GM21423 (cell line): ENCODE results near the gene B3GNT3.
A peak's percentile ranks its signal among the peaks of the same experiment; 100 is the strongest.
"Not testable (repeated sequence)": the region's sequence is repeated elsewhere in the genome, so short reads cannot be mapped to it uniquely, and the experiment has no call there.

Experiments used
- ATAC-seq: cut with Tn5 transposase; IDR thresholded peaks from one replicate; pipeline ENCODE4 v1.9.1; 2021; ENCODE audit warnings: mild to moderate bottlenecking, moderate library complexity; ENCODE audit not compliant: unreplicated experiment

B3GNT3 gene

DNA sequence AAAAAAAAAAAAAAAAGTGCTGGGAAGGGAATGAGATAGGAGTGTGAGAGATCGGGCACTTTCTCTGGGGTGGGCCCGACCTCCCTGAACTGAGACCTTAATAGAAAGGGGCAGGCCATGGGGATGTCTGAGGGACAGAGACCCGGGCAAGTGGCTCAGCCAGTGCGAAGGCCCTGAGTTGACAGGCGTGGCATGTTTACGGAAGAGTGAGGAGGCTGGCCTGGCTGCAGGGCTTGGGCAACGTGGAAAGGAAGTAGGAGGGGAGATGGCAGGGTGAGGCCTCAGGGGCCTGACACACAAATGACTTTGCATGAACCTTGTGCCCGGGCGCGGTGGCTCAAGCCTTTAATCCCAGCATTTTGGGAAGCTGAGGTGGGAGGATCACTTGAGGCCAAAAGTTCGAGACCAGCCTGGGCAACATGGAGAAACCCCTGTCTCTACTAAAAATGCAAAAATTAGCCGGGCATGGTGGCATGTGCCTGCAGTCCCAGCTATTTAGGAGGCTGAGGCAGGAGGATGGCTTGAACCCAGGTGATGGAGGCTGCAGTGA lies 29.8 kb upstream of the B3GNT3 start:
- ATAC-seq: no peak

DNA sequence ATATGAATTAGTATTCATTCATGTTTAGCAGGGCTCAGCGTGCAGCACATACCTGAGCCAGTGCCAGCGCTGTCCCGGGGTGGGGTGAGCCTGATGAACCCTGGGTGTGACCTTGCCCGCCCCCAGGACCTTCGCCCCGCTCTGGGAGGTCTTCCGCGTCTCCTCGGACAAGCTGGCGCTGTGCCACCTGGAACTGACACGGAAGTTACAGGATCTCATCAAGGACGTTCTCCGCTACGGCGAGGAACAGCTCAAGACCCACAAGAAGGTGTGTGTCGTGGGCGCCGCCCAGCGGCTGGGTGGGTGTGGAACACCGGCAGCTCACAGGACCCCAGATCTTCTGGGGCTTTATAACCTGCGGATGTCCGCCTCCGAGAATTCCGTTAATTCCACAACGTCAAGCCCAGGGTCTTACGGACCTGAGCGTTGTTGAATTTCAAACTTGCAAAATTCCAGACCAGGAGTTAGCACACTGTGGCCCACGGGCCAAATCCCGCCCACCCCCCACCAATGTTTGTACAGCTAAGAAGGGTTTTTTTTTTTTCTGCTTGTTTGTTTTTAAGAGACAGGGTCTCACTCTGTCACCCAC lies 28.3 kb upstream of the B3GNT3 start:
- no peak for ATAC-seq

DNA sequence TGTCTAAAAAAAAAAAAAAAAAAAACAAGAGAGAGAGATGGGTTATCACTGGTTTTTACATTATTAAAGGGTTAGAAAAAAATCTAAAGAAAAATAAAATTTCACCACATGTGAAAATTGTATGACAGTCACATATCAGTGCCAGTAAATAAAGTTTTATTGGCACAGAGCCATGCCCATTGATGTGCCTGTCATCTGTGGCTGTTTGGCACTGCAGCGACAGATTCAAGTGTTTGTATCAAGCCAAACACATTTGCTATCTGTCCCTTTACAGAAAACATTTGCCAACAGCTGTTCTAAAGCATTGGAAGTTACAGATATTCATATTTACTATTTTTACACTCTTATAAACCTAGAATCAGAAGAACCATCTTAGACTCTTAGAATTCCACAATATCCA lies 27.4 kb upstream of the B3GNT3 start:
- no peak for ATAC-seq

DNA sequence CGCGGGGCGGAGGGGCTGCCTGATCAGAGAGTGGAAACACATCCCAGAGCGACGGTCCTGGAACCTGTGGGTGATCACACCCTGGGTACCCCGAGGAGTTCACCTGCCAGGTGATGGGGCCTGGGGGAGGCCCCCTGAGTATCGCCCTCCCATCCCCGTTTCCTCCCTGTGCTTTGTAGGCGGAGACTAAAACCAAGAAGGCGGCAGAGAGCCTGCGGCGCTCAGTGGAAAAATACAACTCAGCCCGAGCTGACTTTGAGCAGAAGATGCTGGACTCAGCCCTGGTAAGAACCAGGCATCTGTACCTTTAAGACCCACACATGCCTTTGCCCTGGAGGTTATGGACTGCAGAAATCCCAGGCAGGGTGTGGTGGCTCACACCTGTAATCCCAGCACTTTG lies 24.3 kb upstream of the B3GNT3 start:
- no peak for ATAC-seq

DNA sequence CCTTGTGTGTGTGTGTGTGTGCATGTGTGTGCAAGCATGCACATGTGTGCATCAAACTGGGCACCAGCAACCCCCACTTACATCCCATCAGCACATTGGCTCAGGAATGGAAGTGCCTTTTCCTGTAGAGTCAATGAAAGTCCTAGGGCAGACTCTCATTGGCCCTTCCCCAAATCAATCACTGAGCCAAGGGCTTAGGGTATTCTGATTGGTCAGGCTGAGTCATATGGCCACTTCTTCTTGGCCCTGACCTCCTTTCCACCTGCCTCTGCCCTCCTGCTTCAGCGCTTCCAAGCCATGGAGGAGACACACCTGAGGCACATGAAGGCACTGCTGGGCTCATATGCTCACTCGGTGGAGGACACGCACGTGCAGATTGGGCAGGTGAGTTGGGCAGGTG lies 22.8 kb upstream of the B3GNT3 start:
- ATAC-seq: no peak

DNA sequence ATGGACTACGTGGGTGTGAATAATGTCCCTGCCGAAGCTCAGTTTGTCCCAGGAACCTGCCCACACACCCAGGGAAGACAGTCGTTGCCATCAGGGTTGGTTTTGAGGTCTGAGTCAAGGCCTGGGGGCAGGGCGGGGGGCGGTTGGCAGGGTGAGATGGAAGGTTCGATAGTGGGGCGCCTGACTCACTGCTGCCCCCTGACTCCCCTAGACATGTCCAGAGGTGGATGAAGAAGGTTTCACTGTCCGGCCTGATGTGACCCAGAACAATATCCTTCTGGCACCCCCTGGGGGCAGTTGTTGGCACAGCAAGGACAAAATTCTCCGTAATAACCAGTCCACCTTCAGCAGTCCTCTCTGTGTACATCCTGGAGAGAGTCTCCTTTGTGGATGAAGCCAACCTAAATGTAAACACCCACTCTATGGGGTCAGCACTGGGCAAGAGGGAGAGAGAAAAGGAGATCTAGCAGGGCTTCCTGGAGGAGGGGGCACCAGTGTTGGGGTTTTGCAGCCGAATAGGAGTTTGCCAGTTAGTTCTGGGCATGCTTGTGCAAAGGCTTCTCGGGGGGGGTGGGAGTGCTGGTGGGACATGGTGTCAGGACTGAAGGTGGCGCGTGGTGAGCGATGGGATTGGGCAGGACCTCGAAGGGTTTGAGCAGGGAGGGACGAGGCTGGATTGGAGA lies 19.6 kb upstream of the B3GNT3 start:
- no peak for ATAC-seq

DNA sequence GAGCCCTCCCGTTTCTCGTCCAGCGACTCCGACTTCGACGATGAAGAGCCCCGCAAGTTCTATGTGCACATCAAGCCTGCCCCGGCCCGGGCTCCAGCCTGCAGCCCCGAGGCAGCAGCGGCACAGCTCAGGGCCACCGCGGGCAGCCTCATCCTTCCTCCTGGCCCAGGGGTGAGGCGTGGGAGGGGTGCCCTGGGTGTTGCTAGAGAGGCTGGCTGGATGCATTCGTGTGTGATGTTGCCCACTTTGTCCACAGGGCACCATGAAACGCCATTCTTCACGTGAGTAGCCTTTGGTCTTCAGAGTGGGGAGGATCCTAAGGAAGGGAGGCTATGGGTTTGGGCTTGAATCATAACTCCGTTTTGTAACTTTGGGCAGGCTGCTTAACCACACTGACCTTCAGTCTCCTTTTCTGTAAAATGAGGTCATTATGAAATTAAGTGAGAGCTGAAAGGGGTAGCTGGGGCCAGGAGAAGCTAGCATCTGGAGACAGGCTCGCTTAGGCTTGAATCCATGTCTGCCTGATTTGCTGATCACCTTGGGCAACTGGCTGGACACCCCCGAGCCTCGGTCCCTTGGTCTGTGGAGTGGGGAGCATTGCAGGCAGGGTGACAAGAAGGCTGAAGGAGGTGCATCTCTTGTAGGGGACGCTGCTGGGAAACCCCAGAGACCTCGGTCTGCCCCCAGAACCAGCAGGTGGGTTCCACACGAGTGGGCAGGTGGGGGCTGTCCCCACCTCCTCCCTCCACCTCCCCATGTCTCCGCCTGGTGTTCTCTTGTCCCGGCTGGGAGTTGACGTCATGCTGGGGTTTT lies 18.7 kb upstream of the B3GNT3 start:
- peak; percentile 79 for ATAC-seq

DNA sequence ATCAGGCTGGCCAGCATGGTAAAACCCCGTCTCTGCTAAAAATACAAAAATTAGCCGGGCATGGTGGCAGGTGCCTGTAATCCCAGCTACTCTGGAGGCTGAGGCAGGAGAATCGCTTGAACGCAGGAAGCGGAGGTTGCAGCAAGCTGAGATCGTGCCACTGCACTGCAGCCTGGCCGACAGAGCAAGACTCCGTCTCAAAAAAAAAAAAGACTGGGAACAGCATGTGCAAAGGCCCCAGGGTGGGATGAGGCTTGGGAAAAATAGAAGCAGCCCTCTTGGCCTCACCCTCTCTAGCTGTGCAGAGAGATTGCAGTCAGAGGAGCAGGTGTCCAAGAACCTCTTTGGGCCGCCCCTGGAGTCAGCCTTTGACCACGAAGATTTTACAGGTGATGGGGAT lies 17.1 kb upstream of the B3GNT3 start:
- not testable (repeated sequence) for ATAC-seq

DNA sequence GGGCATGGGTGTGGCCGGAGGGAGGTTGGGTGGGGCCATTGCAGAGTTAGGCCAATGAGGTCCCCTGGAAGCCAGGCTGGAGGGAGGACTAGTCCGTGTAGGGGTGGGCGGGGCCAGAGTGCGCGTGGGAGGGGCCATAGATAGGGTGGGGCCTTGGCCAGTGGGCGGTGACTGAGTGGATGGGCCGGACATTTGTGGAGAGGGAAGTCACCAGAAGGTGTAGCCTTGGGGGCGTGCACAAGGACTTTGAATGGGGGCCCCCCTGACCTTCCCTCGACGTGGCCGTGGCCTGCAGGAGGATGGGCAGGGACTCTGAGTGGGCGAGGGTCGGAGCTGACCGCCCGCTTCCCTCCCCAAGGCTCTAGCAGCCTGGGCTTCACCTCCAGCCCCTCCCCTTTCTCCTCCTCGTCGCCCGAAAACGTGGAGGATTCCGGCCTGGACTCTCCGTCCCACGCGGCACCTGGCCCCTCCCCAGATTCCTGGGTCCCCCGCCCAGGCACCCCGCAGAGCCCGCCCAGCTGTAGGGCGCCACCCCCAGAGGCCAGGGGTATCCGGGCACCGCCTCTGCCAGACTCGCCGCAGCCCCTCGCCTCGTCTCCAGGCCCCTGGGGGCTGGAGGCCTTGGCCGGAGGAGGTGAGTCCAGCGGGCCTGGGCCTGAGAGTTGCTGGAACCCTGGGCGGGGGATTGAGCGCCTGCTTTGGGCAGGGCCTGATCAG lies 16.5 kb upstream of the B3GNT3 start:
- no peak for ATAC-seq

DNA sequence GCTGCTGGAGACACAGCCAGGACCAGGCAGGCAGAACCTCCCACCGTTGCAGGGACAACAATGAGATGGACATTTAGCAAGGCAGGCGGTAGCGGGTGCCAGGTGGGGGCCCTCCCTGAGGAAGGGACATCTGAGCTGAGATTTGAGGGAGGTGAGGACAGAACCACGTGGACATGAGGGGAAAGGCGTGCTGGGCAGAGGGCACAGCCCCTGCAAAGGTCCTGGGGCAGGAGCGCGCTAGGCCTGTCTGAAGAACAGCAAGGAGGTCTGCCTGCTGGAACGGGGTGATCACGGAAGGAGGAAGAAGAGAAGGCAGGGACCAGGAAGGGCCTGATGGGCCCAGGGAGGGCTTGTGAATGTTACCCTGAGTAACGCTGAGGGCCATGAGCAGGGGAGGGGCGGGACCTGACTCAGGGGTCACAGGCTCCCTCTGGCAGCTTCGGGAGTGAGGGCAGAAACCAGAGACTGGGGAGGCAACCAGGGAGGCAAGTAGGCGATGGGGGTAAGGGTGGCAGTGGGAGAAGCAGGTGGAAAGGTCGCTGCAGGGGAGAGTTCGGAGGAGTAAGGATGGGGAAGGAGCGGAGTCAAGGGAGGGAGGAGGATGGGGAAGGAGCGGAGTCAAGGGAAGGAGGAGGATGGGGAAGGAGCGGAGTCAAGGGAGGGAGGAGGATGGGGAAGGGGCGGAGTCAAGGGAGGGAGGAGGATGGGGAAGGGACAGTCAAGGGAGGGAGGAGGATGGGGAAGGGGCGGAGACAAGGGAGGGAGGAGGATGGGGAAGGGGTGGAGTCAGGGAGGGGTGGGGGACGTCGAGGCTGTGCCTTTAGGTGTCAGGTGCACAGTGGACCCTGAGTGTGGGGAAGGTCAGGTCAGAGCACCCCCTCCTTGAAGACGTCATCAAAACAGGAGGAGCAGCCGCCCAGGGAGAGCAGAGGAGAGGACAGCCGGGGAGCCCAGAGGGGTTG lies 15.7 kb upstream of the B3GNT3 start:
- no peak for ATAC-seq

DNA sequence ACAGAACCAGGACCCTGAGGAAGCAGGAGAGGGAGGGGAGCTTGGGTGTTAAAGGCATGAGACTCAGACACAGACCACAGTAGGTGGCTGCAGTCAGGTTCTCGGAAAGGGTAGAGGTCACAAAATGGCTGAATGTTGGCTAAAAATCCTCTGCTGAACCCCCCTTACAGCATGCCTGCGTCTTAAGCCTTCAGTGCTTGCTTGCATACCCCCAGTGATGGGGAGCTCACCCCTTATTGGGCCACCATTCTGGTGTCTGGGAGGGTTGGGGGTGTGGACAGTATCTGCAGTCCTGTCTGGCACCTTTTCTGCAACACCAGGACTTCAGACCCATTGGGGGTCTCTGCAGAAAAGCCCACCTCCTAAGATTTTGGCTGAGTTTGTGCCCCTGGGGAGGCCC lies 14.2 kb upstream of the B3GNT3 start:
- no peak for ATAC-seq

DNA sequence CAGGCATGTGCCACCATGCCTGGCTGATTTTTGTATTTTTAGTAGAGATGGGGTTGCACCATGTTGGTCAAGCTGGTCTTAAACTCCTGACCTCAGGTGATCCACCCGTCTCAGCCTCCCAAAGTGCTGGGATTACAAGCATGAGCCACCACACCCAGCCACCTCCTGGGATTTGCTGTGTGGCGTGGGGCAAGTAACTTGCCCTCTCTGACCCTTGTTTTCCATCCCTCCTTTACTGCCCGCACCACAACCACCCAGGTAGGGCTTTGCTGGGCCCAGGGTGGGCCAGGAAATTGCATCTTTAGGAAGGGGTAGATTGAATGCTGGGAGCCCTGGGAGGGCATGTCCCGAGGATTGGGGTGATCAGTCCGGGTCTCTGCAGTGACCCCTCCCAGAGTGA lies 11.2 kb upstream of the B3GNT3 start:
- not testable (repeated sequence) for ATAC-seq

DNA sequence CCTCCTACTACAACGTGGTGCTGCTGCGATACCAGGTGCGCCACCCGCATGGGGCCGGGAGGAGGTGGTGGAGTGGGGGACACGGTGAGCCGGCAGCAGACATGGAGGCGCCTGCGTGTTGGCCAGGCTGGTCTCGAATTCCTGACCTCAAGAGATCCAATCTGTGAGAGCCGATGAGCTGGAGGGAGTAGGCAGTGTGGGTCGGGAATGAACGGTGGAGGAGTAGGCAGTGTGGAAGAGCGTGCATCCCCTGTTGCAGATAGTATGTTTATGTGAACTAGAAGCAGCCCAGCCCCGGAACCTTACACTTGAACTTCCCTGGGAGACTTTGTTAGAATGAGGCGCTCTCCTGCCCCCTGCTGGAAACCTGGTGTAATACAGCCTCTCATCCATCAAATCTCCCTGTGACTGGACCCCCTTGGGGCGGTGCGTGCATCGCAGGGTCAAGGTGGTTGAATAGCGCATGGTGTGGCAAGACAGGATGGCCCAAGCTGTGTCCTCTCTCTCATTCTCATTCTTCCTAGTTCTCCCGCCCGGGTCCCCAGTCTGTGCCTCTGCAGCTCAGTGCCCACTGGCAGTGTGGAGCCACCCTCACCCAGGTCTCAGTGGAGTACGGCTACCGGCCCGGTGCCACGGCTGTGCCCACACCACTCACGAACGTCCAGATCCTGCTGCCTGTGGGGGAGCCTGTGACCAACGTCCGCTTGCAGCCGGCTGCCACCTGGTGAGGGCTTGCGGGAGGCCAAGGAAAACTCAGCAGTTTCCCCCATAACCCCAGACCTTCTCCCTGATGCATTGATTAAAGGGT lies 10.5 kb upstream of the B3GNT3 start:
- no peak for ATAC-seq

DNA sequence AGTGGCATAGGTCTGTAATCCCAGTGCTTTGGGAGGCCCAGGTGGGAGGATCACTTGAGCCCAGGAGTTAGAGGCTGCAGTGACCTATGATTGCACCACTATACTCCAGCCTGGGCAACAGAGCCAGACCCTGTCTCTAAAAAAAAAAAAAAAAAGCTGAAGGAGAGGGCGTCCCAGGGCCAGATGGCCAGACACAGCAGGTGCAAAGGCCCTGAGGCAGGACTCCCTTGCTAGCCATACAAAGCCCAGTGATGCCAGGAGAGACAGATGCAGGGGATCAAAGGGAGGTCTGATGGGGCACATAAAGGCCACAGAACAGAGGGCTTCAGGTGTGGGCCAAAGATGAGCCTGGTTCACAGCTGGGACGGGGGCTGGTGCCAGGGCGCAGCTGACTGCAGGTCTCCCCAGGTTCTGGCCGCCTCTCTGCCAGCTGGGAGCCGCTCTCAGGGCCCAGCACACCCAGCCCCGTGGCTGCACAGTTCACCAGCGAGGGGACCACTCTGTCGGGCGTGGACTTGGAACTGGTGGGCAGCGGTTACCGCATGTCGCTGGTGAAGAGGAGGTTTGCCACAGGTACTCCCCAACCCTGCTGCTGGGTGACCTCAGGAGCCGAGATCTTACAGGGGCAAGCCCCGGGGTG lies 7.5 kb upstream of the B3GNT3 start:
- ATAC-seq: no peak

DNA sequence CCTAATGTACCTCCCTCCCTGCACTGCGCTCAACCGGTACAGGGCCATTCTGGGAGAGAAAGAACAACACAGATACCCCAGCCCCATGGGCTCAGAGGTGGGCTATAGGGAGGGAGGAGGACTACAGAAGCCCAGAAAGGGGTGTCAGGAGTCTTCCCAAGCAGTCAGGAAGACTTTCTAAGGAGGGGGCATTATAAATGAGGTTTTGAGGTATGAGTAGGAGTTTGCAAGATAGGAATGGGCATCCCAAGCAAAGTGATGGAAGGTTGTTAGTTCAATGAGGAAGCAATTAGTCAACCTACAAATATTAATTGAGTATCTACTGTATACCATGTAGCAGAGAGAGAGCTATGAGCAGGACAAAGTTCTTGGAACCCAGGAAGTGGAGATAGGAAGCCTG lies 6.3 kb upstream of the B3GNT3 start:
- no peak for ATAC-seq

DNA sequence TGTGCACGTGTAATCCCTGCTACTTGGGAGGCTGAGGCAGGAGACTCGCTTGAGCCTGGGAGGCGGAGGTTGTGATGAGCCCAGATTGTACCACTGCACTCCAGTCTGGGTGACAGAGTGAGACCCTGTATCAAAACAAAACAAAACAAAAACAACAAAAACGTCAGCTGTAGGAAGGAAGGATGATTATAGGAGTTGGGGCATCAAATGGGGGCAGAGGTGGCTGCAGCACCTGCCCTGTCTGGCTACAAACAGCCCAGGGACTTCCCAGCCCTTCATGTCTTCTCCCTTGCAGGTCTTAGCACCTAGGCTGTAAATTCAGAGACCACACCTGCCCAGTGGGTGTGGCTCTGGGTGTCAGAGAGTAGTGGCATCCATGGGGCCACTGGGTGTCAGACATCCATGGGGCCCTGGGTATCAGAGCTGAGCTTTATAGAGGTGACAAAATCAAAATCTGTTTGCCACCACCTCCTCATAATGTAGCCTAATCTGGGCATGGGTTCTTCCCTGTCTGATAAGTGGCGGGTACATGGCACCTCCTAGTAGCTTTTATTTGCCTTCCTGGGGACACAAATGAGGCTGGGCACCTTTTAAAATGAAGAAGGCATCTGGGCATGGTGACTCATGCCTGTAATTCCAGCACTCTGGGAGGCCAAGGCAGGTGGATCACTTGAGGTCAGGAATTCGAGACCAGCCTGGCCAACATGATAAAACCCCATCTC lies 4.7 kb upstream of the B3GNT3 start:
- no peak for ATAC-seq

DNA sequence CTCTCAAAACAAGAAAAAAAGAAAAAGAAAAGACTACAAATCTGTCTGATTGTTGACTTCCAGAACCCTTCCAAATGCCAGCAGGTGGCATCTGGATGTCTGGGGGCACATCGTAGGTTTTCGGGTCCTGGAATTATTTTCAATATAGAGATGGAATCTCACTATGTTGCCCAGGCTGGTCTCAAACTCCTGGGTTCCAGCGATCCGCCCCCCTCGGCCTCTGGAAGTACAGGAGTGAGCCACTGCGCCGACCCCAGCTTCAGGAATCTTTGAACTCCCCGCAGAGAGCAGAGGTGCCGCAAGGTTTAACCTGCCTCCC lies 567 bp upstream of the B3GNT3 start:
- no peak for ATAC-seq

DNA sequence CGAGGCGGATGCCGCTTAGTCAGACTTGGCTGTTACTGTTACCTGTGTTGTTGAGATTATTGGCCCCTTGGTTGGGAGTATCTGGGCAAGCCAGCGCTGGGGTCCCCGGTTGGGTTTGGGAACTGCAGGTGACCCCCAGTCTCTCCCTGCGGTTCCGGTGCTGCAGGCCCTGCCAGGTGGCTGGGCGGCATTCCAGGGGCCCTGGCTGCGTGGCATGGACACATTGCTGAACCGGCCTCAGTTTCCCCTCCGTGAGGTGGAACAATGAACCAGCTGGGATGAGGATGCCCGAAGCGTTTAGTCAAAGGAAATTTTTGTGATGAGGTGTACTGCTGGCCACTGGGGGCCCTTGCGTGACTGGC lies 538 bp downstream of the B3GNT3 start:
- no peak for ATAC-seq
